AG08396 (cell line): ENCODE measurements around the gene FAM171A1.
"Not testable (repeated sequence)": the region's sequence is repeated elsewhere in the genome, so short reads cannot be mapped to it uniquely, and the experiment has no call there.

Source experiments
- DNase-seq: peaks from one replicate; pipeline ENCODE4 v3.0.0; 2012; ENCODE audit warnings: low spot score, mixed read lengths

The FAM171A1 gene

DNA sequence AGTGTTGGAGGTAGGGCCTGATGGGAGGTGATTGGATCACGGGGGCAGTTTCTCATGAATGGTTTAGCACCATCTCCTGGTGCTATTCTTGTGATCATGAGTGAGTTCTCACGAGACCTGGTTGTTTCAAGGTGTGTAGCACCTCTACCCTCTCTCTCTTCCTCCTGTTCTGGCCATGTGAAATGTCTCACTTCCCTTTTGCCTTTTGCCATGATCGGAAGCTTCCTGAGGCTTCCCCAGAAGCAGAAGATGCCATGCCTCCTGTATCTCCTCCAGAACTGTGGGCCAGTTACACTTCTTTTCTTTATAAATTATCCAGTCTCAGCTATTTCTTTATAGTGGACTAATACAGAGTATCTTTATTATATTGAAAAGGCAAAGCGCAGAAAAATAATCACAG is 90.1 kb downstream of the FAM171A1 start:
- no peak for DNase-seq

DNA sequence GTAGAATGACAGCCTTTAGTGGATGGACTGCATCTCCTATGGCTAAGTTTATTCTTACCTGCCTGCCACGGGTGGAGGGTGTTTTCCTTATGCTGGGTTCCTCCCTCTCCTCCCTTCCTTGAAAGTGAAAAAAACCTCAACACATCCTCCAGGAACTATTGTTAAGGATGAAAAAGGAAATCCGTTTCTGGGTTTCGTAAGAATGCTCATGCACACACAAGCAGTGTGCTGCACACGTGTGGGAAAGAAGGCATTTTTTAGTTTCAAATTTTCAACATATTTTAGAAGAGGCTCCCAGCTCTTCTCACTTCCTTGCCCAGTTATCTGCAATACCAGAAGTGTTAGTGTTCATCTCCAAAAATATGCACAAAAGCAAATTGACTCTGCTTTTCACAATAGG is 90.6 kb downstream of the FAM171A1 start:
- no peak for DNase-seq

GRCh38 chr10:15279236-15279635 is 91.9 kb downstream of the FAM171A1 start:
- DNase-seq: no peak

- DNase-seq: no peak
Measured at GRCh38 chr10:15278786-15279185, 92.3 kb downstream of the FAM171A1 start.

DNA sequence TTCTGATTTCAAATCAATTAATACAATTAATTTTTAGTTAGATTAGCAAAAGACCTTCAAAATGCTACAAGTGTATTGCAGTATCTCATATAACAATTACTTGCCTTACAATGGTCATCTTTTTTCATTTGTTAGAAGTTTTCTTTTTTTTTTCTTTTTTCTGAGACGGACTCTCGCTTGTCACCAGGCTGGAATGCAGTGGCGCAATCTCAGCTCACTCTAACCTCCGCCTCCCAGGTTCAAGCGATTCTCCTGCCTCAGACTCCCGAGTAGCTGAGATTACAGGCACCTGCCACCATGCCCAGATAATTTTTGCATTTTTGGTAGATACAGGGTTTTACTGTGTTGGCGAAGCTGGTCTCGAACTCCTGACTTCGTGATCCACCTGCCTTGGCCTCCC is 95.0 kb downstream of the FAM171A1 start:
- DNase-seq: not testable (repeated sequence)

GRCh38 chr10:15269838-15270237 is 101.3 kb downstream of the FAM171A1 start:
- not testable (repeated sequence) for DNase-seq

GRCh38 chr10:15267496-15267895 is 103.6 kb downstream of the FAM171A1 start:
- DNase-seq: no peak

GRCh38 chr10:15266117-15266516 is 105.0 kb downstream of the FAM171A1 start:
- no peak for DNase-seq

DNA sequence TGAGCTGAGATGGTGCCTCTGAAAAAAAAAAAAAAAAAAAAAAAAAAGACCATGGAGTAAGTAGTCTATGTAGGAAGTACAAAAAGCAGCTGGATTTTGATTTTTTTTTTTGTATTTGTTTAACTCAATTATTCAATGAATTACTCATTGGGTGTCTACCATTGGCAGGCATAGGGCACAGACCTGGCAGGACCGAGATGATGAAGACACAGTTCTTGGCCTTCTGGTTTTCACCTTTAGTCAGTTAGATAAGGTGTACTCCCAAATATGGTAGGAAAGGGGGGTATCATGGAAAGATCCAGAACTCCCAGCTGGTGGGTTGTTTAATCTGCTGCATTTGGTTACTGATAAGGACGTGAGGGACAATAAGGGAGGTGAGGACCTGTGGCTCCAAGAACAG is 105.5 kb downstream of the FAM171A1 start:
- no peak for DNase-seq

GRCh38 chr10:15265056-15265455 is 106.0 kb downstream of the FAM171A1 start:
- DNase-seq: no peak

DNA sequence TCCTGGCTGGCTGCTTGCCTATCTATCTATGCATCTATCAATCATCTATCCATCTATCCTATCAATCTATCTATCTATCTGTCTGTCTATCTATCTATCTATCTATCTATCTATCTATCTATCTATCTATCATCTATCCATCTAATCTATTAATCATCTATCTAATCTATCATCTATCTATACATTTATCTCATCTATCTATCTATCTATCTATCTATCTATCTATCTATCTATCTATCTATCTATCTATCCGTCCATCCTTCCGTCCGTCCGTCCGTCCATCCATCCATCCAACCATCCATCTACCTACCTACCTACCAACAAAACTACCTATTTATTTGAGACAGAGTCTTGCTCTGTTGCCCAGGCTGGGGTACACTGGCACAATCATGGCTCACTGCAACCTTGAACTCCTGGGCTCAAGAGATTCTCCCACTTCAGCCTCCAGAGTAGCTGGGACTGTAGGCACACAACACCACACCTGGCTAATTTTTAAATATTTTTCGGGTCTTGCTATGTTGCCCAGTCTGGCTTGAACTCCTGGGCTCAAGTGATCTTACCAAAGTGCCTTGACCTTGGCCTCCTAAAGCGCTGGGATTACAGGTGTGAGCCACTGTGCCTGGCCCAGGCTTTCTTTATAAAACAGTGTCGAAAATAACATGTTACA is 107.3 kb downstream of the FAM171A1 start:
- no peak for DNase-seq

- no peak for DNase-seq
Measured at GRCh38 chr10:15262036-15262713, 108.9 kb downstream of the FAM171A1 start.

- DNase-seq: no peak
Measured at GRCh38 chr10:15259136-15259535, 112.0 kb downstream of the FAM171A1 start.

DNA sequence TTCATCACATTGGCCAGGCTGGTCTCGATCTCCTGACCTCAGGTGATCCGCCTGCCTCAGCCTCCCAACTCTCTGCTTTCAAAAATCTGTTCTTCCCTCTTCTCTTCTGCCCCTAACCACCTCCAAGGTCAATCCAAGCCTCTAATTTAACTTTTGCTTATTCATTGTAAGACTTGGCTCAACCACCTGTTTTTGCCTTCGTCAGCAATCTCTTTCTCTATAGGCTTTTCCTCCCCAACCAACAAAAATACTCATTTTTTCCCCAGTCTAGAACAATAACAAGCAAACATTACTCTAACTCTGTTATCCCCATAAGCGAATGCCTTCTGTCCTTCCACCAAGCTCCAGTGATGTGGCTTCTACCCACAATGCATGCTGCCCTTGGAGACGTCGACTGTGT is 112.8 kb downstream of the FAM171A1 start:
- no peak for DNase-seq

DNA sequence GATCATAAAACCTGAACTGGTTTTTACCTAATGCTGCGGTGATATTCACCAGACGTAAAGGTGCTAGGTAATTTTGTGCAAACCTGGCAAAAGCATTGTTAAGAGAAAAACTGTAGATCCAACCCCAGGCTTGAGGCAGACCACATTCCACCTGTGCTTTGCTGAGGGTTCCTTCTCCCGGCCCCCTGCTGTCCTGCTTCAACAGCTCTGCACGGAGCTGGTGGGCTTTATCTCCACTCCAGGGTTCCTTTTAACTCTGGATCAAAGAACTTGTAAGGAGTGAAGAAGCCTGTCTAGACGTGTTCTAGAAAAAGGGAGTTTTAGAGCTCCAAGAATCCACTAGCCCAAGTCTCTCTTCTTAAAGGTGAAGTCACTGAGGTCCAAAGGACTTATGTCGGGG is 115.1 kb downstream of the FAM171A1 start:
- DNase-seq: no peak

DNA sequence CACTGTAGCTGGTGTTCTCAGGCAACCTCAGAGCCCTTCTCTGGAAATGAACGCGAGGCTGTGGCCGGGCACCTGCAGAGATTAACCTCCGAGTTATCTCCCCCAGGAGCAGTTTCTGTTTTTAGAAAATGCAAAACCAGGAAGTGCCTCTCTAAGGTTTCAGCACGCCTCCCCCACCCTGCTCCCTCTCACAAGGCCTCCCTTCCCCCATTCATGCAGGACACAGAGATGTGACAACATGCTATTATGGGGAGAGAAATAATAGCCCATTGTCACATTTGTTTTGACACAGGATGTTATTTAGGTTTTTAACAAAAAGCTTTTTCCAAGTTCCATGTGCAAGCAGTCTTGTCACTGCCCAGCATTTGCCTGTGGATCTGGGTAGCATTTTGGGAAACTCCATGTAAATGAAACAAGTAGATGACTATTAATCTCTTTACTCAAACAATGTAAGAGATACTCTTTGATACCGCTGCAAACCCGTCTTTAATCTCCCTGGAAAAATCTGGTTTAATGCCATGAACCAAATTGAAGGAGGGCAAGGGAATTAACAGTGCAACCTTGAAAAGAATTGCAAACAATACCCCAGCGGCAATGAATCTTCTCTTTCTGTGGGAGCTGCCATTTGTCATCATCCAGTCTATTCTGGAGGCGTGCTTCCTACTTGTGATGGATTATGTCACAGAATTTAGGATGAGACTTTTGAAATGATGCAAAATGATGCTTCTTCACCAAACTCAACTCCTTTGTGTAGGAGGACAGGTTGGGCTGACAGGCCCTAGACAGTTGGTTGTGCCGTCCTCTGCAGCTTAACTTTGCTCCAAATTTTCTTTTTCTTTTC is 116.1 kb downstream of the FAM171A1 start:
- no peak for DNase-seq

DNA sequence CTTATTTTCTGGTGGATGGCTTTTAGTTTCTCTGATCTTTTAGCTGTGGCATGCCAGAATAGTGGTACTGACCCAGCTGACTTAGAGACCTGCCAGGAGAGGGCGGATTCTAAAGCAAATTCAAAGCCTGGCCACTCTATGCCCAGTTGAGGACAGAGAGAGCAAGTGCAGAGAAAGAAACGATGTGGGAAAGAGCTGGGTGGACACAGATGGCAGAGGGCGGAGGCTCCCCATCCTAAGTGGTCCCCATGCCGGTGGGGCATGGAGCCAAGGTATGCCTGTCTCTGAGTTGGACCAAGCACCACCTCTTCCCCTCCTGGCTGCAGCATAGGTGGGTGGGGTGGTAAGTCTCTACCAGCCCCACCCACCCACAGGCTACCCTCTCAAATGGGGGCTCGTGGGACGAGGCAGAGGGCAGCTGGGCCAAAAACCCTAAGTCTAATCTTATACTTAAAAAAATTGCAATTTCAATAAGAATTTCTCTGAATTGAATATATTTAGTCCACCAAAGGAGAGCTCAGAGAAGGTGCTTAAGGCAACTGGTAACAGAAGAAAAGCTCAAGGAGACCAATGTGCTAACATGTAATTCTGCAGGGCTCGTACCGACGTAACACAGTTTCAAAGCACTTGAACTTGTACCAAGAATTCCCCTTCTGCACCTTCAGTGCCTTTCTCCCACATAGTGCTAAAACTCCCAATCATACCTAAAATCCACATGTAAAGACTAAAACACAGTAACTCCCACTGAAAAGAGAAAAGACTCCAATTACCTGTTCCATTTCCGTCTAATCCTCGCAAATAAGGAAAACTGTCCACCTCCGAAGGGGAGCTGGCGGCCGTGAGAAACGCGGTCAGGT is 116.9 kb downstream of the FAM171A1 start:
- no peak for DNase-seq

DNA sequence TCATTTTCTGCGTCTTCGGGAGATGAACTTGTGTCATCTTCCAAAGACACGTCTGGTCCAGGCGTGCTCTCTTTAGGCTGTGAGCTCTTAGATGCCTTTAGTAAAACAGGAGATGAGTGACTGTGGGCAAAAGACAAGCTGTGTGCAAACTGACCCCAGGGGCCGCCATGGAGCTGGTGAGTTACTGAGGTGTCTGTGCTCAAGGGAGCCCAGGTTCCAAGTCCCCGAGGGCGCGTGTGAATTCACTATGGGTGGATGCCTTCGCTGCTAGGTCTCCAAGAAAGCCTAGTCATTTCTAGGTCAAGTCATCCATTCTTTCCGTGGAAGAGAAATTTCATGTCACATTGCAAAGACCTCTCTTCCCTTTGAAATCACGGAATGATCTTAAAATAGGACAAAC is 118.7 kb downstream of the FAM171A1 start:
- DNase-seq: no peak

GRCh38 chr10:15251791-15252380 is 119.2 kb downstream of the FAM171A1 start:
- DNase-seq: no peak

- DNase-seq: no peak
Measured at GRCh38 chr10:15245530-15245929, 125.6 kb downstream of the FAM171A1 start.

DNA sequence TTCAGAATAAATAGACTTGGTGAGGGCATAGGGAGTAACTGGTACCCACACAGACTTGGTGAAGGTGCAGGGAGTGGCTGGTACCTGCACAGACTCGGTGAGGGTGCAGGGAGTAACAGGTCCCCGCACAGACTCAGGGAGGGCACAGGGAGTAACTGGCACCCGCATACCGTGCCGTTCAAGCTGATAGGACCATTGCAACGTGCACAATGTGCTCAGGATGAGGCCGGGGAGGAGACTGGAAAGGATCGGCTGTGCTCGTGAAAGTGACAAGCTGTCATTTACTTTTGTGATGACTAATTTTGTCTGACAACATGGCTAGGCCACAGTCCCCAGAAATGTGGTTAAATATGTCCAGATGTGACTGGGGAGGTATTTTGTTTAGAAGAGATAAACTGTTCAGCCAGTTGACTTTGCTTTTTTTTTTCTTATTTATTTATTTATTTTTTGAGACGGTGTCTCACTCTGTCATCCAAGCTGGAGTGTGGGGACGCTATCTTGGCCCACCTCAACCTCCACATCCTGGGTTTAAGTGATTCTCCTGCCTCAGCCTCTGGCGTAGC is 126.4 kb downstream of the FAM171A1 start:
- no peak for DNase-seq
